ENCODE results near the gene CERK. TPM values are rescaled to one million over a fixed set of nuclear protein-coding genes. Genes with fewer than 3 reads are reported as not detected.

The CERK gene
- total and polyA plus RNA-seq, 2 of the 13 experiments (the other 11 are each of a cell fraction or from before 2014, with no cell fraction given) = 40.3 to 41.9 TPM

GRCh38 chr22:46727813-46728364, 10.2 kb downstream of the CERK start (continued):
- TF ChIP-seq ZNF703 (CRISPR knock-in tag; IDR thresholded peaks at IDR 0.05; ENCODE audit: borderline replicate concordance) (no peak), ASH2L (IDR thresholded peaks at IDR 0.05; ENCODE audit: insufficient read length, low read depth, low read length) (no peak), ZNF333 (CRISPR knock-in tag; IDR thresholded peaks at IDR 0.05; ENCODE audit: borderline replicate concordance) (no peak), SKIL (CRISPR knock-in tag; IDR thresholded peaks at IDR 0.05; ENCODE audit: borderline replicate concordance) (no peak), ZNF550 (CRISPR knock-in tag; IDR thresholded peaks at IDR 0.05; ENCODE audit: borderline replicate concordance) (no peak), PLRG1 (conservative IDR thresholded peaks at IDR 0.05) (no peak), HIC2 (CRISPR knock-in tag; IDR thresholded peaks at IDR 0.05; ENCODE audit: low read depth) (no peak)

- Histone ChIP-seq H3K9ac (ENCODE audit: insufficient read depth, low read depth, low read length) (no peak overlapping the region), H3K4me3 (replicated peaks in 1 of 3; ENCODE audit: insufficient read depth in 1 of 3, low read depth in 2 of 3, low read length in 3 of 3) (no peak overlapping the region), H3K9me3 (ENCODE audit: low read length) (no peaks in the 10 kb centered on the region), H3K4me1 (ENCODE audit: insufficient read depth, low read length) (peaks cover 22% of the 10 kb centered on the region), H3K27ac (ENCODE audit: extremely low read length, insufficient read depth, low read length) (no peak overlapping the region), H3K79me2 (ENCODE audit: insufficient read depth, low read length) (peaks cover 28% of the 10 kb centered on the region), H2AFZ (ENCODE audit: low read length) (no peak overlapping the region), H3K27me3 (ENCODE audit: control insufficient read depth in 1 of 2, insufficient read depth in 2 of 2, low read length in 2 of 2) (no peaks in the 10 kb centered on the region), H4K20me1 (ENCODE audit: insufficient read depth, low read length) (peaks cover 6% of the 10 kb centered on the region; the same call in 1 of the 2 replicates), H3K36me3 (replicated peaks in 1 of 2; ENCODE audit: control insufficient read depth in 1 of 2, insufficient read depth in 2 of 2, low read length in 2 of 2) (peaks cover 6 to 10% of the 10 kb centered on the region in 2 experiments; a peak in 3 of 5 replicates), H3K4me2 (ENCODE audit: low read depth, low read length) (no peak overlapping the region)
- no peak for FAIRE-seq
- intact Hi-C loops (cut with micrococcal nuclease; ENCODE audit: unreplicated experiment) (no loop called here), in situ Hi-C loops (cut with HindIII; ENCODE audit: extremely low pct_ligation_motif_present, low pct_unique_long_range_greater_than_20kb) (no loop called here)
- ATAC-seq = no peak
- BruUV-seq (replicated peaks) = no TSS peak
- 92% methylated on average over 3 of the region's 3 CpGs for WGBS (ENCODE audit: low lambda C conversion rate)
- TF ChIP-seq SUZ12 (IDR thresholded peaks at IDR 0.05; ENCODE audit: low read depth, low read length) = no peak
- no peak for TF ChIP-seq BATF2 (CRISPR knock-in tag; IDR thresholded peaks at IDR 0.05)
- no peak for TF ChIP-seq ZSCAN30 (CRISPR knock-in tag; IDR thresholded peaks at IDR 0.05)
- no peak for TF ChIP-seq ZBTB7B (CRISPR knock-in tag; IDR thresholded peaks at IDR 0.05)
- ChIA-PET CTCF (ENCODE audit: low intra/inter-chr PET ratio, low total read pairs) (no interaction called here), POLR2A (no interaction called here)
- DNase-seq (ENCODE audit: low spot score) = no peak
Observed at GRCh38 chr22:46726986-46727317, 11.1 kb downstream of the CERK start.

Data from HepG2 (cell line).